Endothelial cell of umbilical vein (primary cell): ENCODE data around the gene F2RL1. TPM values are rescaled to one million over a fixed set of nuclear protein-coding genes. Genes with fewer than 3 reads are reported as not detected.

Experiments
- BruUV-seq: library from RNA; stranded (reverse); fragments of 400-500 nt; replicated peaks from 2 replicates; lab custom pipeline; 2021; lab: Mats Ljungman, UMichigan
- CTCF ChIA-PET: fragments of 300-600, 350-600 bp; sonication (Branson Sonifier 250); formaldehyde crosslinking; loops from one replicate; lab custom pipeline; 2021; ENCODE audit warnings: antibody characterized with exemption, inconsistent platforms; lab: Charles Lee
- POLR2A ChIA-PET: fragments of 300-600, 350-600 bp; sonication (Branson Sonifier 250); formaldehyde crosslinking; loops from one replicate; lab custom pipeline; 2021; ENCODE audit warnings: antibody characterized with exemption, inconsistent platforms; lab: Charles Lee
- DNase-seq: peaks from one replicate; pipeline ENCODE4 v3.0.0-alpha.2; 2011; ENCODE audit warnings: low read depth, low spot score
- FAIRE-seq: peaks from 2 replicates; lab custom pipeline; 2011; peaks lifted over from hg19 to GRCh38; lab: Jason Lieb, UNC
- H2AFZ ChIP-seq: 2 replicates; pipeline ENCODE4 v1.6.0; 2012; ENCODE audit warnings: low read depth, low read length, control low read depth, inconsistent platforms
- H3K27ac ChIP-seq: 2 replicates; pipeline ENCODE4 v1.5.1; 2011; ENCODE audit warnings: low read depth, mild to moderate bottlenecking, control low read depth, low read length, moderate library complexity; ENCODE audit not compliant: insufficient read depth
- H3K27me3 ChIP-seq, 2 experiments: 2 replicates each; pipeline versions ENCODE4 v1.6.0 to v1.6.1; 2011; ENCODE audit warnings: low read length in 2 of 2, mixed read lengths in 1 of 2; ENCODE audit not compliant: control insufficient read depth in 2 of 2, insufficient read depth in 2 of 2
- H3K36me3 ChIP-seq, 2 experiments: 2 replicates in 1 of 2; 3 replicates in 1 of 2; pipeline ENCODE4 v1.5.1; 2011; ENCODE audit warnings: low read length in 2 of 2, mild to moderate bottlenecking in 1 of 2, moderate library complexity in 1 of 2; ENCODE audit not compliant: control insufficient read depth in 2 of 2, insufficient read depth in 2 of 2; ENCODE audit errors: extremely low read depth in 1 of 2
- H3K4me1 ChIP-seq: 3 replicates; pipeline ENCODE4 v1.5.1; 2011; ENCODE audit warnings: mild to moderate bottlenecking, low read length; ENCODE audit not compliant: control insufficient read depth, insufficient read depth; ENCODE audit errors: extremely low read depth
- H3K4me2 ChIP-seq: 2 replicates; pipeline ENCODE4 v1.6.1; 2011; ENCODE audit warnings: low read length, control low read depth, mixed read lengths; ENCODE audit not compliant: insufficient read depth
- H3K4me3 ChIP-seq, 3 experiments: fragments of 200-600 bp in 1 of 3; sonication (generic), shearing (Covaris generic) in 1 of 3; replicated peaks in 1 of 3; 2 replicates each; pipeline ENCODE4 v1.5.1; 2011 to 2016; ENCODE audit warnings: control low read depth in 3 of 3, low read length in 3 of 3, mild to moderate bottlenecking in 2 of 3, inconsistent platforms in 1 of 3, low read depth in 1 of 3, moderate library complexity in 1 of 3; ENCODE audit not compliant: insufficient read depth in 1 of 3
- H3K79me2 ChIP-seq: 2 replicates; pipeline ENCODE4 v1.6.0; 2012; ENCODE audit warnings: low read length, inconsistent platforms; ENCODE audit not compliant: control insufficient read depth, insufficient read depth
- H3K9ac ChIP-seq: replicated peaks from 2 replicates; pipeline ENCODE3; 2011; ENCODE audit warnings: low read length, control low read depth; ENCODE audit not compliant: insufficient read depth; ENCODE audit errors: extremely low read depth
- H3K9me1 ChIP-seq: replicated peaks from 3 replicates; pipeline ENCODE4 v1.6.0; 2011; ENCODE audit warnings: mild to moderate bottlenecking, low read length; ENCODE audit not compliant: control insufficient read depth, insufficient read depth; ENCODE audit errors: extremely low read depth
- H3K9me3 ChIP-seq: replicated peaks from 2 replicates; pipeline ENCODE4 v1.5.1; 2012; ENCODE audit warnings: low read length, inconsistent platforms; ENCODE audit not compliant: control insufficient read depth, insufficient read depth
- H4K20me1 ChIP-seq: replicated peaks from 2 replicates; pipeline ENCODE3; 2011; ENCODE audit warnings: mild to moderate bottlenecking, low read length; ENCODE audit not compliant: control insufficient read depth, insufficient read depth; ENCODE audit errors: extremely low read depth
- CTCF ChIP-seq, 2 donors: IDR thresholded peaks; 1 replicate in 1 of 2; 2 replicates in 1 of 2; pipeline ENCODE4 v1.5.1; 2011; ENCODE audit warnings: low read length in 2 of 2, mild to moderate bottlenecking in 2 of 2, moderate library complexity in 2 of 2, control low read depth in 1 of 2, inconsistent platforms in 1 of 2, low read depth in 1 of 2; ENCODE audit not compliant: insufficient read depth in 1 of 2; ENCODE audit errors: extremely low read depth in 1 of 2
- EZH2 ChIP-seq: IDR thresholded peaks from 2 replicates; pipeline ENCODE4 v1.6.1; 2012; ENCODE audit warnings: borderline replicate concordance, low read depth, mild to moderate bottlenecking, moderate library complexity, low read length, inconsistent platforms; ENCODE audit not compliant: severe bottlenecking
- FOS ChIP-seq: IDR thresholded peaks from 2 replicates; pipeline ENCODE4 v1.6.1; 2011; ENCODE audit warnings: mild to moderate bottlenecking, low read length, moderate library complexity, borderline replicate concordance; ENCODE audit not compliant: insufficient read depth
- GATA2 ChIP-seq: IDR thresholded peaks from 2 replicates; pipeline ENCODE4 v1.7.0; 2011; ENCODE audit warnings: low read depth, mild to moderate bottlenecking, moderate library complexity, mixed read lengths, low read length; ENCODE audit not compliant: insufficient read length, insufficient read depth
- JUN ChIP-seq: IDR thresholded peaks from 2 replicates; pipeline ENCODE4 v1.6.1; 2011; ENCODE audit warnings: borderline replicate concordance, low read depth; ENCODE audit not compliant: insufficient read length, insufficient read depth
- MAX ChIP-seq: IDR thresholded peaks from 2 replicates; pipeline ENCODE4 v1.6.1; 2011; ENCODE audit not compliant: insufficient read depth, insufficient read length
- MYC ChIP-seq: IDR thresholded peaks from one replicate; pipeline ENCODE4 v1.6.1; 2011; ENCODE audit warnings: mild to moderate bottlenecking, low read depth, low read length
- POLR2A ChIP-seq: IDR thresholded peaks from 2 replicates; pipeline ENCODE4 v1.6.1; 2012; ENCODE audit warnings: low read depth, mild to moderate bottlenecking, control low read depth, low read length
- POLR2AphosphoS5 ChIP-seq: IDR thresholded peaks from 2 replicates; pipeline ENCODE4 v1.6.1; 2012; ENCODE audit warnings: low read depth, mild to moderate bottlenecking, control low read depth, low read length, moderate library complexity; ENCODE audit not compliant: insufficient read depth
- dilution Hi-C: fragments of 300-500 bp; cut with MboI; formaldehyde crosslinking; loops from one replicate; pipeline ENCODE4 v1.15.0; 2019; ENCODE audit warnings: low sequenced_read_pairs; ENCODE audit not compliant: extremely low pct_ligation_motif_present
- intact Hi-C: fragments of 100-400 bp; cut with micrococcal nuclease; formaldehyde crosslinking; loops from one replicate; pipeline ENCODE4 v1.10.0; 2022
- polyA plus RNA-seq, 4 experiments: library from polyadenylated mRNA; depleted of rRNA in 3 of 4; stranded (reverse) in 3 of 4; unstranded in 1 of 4; fragments of >200 nt; gene quantifications; 2 replicates each; pipeline versions ENCODE4 v1.2.1 to v1.2.3, GENCODE V29; 2011 to 2012; ENCODE audit warnings: missing spikeins in 1 of 4
- total RNA-seq: library from RNA; stranded (reverse); gene quantifications from 2 replicates; pipeline ENCODE4 v1.2.3, GENCODE V29; 2021

The F2RL1 gene
- total and polyA plus RNA-seq, 2 donors (not counting 3 experiments of a cell fraction or from before 2014, with no cell fraction given): 21.8 to 21.9 TPM

- H2AFZ ChIP-seq: no peak overlapping the region
- intact Hi-C loops: no loop called here
- no peaks in the 10 kb centered on the region for H3K79me2 ChIP-seq
- ChIA-PET CTCF (interaction anchor here (1.2 to 4.4 kb wide), 3 partner anchors 13 to 30 kb away, joined by 7 to 52 read pairs (median 34); partner anchors contain the start of gene F2RL1), POLR2A (no interaction called here)
- no peaks in the 10 kb centered on the region for H3K36me3 ChIP-seq
- BruUV-seq: no TSS peak
- no peak overlapping the region for H3K4me3 ChIP-seq
- no peaks in the 10 kb centered on the region for H3K9me3 ChIP-seq
- no peak overlapping the region for H3K4me2 ChIP-seq
- no peaks in the 10 kb centered on the region for H3K27me3 ChIP-seq
- no peak overlapping the region for H3K9ac ChIP-seq
- dilution Hi-C loops: loop anchor here (25.0 kb wide), 1 partner anchor 117 kb away; no protein-coding TSS in a partner anchor
- TF ChIP-seq POLR2A (no peak), FOS (no peak), GATA2 (no peak), EZH2 (no peak), MYC (no peak), JUN (no peak), CTCF (IDR thresholded peaks at IDR 0.05; ENCODE audit: extremely low read depth in 1 of 2, insufficient read depth in 1 of 2, low read depth in 1 of 2, low read length in 2 of 2) (no peak), POLR2AphosphoS5 (no peak), MAX (no peak)
- no peaks in the 10 kb centered on the region for H4K20me1 ChIP-seq
- H3K4me1 ChIP-seq: peaks cover 42% of the 10 kb centered on the region
- H3K27ac ChIP-seq: no peak overlapping the region
- H3K9me1 ChIP-seq: no peaks in the 10 kb centered on the region
- FAIRE-seq (no peak), DNase-seq (no peak)
Measured at GRCh38 chr5:76804266-76804665, 14.6 kb upstream of the F2RL1 start.
